ENCODE results near the gene NDUFA7.
"Not testable (repeated sequence)": the region's sequence is repeated elsewhere in the genome, so short reads cannot be mapped to it uniquely, and the experiment has no call there.

Gene NDUFA7

DNA sequence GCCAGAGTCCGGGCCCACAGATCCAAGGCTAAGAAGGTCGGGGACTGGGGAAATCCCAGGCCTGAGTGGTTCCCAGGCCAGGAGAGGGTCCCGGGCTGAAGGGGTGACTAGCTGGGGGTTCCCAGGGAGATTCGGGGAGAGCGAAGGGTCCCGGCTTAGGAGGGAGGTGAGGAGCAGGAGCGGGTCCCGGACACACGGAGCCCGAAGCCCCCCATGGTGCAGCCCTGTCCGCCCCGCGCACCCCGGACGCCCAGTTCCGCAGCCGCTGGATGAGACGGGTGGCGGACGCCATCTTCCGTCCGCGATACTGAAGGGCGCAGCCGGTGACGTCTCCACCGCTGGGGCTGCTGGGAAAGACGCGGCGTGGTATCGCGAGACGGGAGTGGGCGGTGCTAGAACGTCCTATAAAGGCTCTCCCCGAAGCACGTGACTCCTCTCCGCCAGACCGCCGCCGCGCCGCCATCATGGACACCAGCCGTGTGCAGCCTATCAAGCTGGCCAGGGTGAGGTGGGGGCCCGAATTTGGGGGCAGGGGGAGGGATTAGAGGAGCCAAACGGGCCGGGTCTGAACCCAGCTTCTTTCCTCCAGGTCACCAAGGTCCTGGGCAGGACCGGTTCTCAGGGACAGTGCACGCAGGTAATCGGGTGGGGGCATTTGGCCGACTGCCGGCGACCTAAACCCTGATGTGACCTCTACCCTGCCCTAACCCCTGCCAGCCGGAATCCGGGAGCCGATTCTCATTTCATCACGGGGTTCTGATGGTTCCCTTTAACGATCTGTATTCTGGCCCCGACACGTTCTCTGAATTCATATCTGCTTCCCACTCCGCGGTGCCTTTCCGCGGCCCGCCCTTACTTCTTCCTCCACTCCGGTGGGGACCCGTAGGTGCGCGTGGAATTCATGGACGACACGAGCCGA is at the start of gene NDUFA7, which contains the start of gene RPS28:
Gene NDUFA7, minus strand, starts transcription at position 309 of the 919 bp plus-strand sequence. Its CDS starts 17 bp downstream, at position 292.
Gene RPS28, plus strand, starts transcription at position 430 of the 919 bp plus-strand sequence. Its CDS starts 35 bp downstream, at position 465.
- peak; percentile 97 to 98 for DNase-seq

GRCh38 chr19:8370176-8371010 is 49.2 kb upstream of the NDUFA7 start:
- no peak for DNase-seq

DNA sequence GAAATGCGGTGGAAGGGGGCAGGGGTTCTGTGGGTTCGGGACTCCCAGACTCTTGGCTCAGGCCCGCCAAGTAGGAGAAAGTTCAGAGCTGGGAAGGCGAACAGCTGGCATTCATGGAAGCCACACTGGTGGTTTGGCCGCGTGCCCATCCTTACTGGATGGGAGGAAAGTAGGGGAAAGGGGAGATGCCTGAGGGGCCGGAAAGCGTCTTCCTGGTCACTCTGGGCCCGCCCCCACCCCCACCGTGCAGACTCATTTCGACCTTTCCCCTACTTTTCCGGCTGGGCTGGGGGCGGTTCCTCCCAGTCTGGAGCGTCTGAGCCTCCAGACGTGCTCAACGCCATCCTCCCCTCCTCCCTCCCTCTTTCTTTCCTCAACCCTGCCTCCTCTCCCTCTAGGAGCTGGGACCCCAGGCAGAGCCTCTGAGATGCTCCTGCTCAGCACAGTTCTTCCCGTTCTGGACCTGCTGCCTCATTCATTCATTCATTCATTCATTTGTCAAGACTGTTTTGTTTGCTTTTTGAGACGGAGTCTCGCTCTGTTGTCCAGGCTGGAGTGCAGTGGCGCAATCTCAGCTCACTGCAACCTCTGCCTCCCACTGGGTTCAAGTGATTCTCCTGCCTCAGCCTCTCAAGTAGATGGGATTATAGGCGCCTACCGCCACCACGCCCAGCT is 46.3 kb upstream of the NDUFA7 start:
- no peak for DNase-seq

- DNase-seq = no peak
Observed at GRCh38 chr19:8366961-8367326, 45.8 kb upstream of the NDUFA7 start.

- no peak for DNase-seq
Observed at GRCh38 chr19:8366121-8366581, 45.0 kb upstream of the NDUFA7 start.

GRCh38 chr19:8363803-8364771 is 42.9 kb upstream of the NDUFA7 start, which contains the start of gene ANGPTL4:
Gene ANGPTL4 (plus strand): TSS chr19:8364155. CDS start chr19:8364322, 167 bp downstream.
- DNase-seq = peak; percentile 82 to 86

DNA sequence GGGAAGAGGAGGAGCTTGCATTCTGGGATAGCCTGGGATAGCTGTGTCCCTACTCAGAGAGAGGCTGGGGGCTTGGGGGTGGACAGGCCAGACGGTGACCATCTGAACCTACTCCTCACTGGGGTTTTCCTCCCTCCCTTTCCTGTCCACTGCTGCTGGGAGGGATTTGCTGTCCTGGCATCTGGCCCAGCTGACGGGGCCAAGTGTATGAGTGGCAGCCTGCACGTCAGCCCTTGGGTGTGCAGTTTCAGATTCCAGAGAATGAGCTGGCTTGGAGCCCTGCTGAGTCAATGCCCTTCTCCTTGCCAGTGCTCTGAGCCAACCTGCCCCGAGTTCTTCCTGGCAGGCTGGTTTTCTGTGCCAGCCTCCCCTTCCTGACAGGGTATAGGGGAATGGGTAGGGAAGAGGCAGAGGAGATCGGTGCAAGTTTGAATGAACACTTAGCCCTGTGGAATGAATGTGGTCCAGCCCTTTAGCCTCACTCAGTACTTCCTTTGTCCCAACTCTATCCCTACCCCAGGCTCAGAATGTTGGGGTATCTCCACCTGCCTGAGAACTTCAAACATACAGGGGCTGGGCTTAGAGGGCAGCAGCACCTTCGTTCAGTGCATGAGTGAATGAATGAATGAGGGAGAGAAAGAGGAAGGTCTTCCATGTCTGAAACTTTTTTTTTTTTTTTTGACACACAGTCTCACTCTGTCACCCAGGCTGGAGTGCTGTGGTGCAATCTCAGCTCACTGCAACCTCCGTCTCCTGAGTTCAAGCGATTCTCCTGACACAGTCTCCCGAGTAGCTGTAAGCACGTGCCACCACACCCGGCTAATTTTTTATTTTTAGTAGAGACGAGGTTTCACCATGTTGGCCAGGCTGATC is 41.0 kb upstream of the NDUFA7 start:
- DNase-seq = peak; percentile 52 to 64

- no peak for DNase-seq
Observed at GRCh38 chr19:8360196-8360595, 39.0 kb upstream of the NDUFA7 start.

GRCh38 chr19:8358948-8359347 is 37.8 kb upstream of the NDUFA7 start:
- no peak for DNase-seq

DNA sequence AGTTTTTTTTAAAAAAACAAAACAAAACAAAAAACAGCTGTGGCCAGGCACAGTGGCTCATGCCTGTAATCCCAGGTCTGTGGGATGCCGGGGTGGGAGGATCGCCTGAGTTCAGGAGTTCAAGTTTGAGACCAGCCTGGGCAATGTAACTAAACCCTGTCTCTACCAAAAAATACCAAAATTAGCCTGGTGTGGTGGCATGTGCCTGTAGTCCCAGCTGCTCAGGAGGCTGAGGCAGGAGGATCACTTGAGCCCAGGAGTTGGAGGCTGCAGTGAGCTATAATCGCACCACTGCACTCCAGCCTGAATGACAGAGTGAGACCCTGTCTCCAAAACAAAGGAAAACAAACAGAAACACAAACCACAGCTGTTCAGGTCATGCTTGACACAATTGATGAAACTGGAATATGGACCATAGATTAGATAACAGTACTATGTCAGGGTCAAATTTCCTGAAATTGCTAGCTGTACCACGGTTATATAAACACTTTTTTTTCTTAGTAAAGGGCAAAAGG is 35.9 kb upstream of the NDUFA7 start:
- no peak for DNase-seq

DNA sequence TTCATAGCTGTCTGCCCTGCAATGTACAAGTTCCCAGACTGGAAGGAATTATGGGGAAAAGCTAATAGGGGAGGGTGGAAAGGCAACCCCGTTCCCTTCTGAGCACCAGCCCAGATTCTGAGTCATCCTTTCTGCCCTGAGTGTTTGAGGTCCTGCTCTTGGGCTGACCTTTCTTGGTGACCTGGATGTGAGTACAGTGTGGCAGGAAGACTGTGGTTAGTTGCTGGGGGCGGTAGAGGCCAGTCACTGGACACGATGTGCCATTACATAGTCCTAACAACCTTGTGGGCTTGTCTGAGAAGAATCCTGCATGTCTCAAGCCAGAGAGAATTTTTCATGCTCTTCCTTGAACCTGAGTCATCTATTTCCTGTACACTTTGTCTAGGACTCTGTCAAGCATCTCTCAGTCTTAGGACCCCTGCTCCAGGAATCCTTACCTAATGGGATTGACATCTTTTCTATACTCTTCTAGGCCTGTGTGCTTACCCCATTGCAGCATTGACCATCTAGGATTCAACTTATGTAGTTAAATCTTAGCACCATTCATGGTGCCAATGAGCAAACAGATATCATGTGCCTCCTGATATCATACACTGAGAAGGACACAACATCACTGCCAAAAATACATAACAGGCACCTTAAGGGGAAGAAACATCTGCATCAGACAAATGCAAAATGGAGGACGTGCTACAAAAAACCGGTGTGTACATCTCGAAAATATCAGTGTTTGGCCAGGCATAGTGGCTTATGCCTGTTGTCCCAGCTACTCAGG is 34.6 kb upstream of the NDUFA7 start:
- DNase-seq = no peak

- DNase-seq = not testable (repeated sequence)
Observed at GRCh38 chr19:8352845-8353244, 31.7 kb upstream of the NDUFA7 start.

GRCh38 chr19:8352134-8352827 is 31.1 kb upstream of the NDUFA7 start:
- no peak for DNase-seq

DNA sequence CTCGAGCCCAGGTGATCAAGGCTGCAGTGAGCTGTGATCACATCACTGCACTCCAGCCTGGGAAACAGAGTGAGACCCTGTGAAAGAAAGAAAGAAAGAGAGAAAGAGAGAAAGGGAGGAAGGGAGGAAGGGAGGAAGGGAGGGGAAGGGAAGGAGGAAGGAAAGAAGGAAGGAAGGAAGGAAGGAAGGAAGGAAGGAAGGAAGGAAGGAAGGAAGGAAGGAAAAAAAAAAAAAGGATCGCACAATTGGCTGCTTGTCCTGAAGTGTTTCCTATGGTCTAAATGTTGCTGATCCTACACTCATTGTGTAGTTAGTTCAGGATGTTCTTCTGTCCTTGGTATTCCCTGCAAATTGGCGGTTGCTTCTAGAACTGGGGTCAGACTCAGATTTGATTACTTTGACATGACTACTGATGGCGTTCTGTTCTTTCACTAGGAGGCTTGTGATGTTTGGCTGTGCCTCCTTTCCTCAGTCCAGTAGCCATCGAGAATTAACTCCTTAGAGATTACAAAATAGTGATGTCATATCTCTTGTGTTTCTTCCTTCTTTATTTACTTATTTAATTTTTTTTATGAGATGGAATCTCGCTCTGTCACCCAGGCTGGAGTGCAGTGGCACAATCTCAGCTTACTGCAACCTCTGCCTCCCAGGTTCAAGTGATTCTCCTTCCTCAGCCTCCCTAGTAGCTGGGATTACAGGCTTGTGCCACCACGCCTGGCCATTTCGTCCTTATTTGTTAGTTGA is 28.6 kb upstream of the NDUFA7 start:
- not testable (repeated sequence) for DNase-seq

- DNase-seq = no peak
Observed at GRCh38 chr19:8343483-8343844, 22.3 kb upstream of the NDUFA7 start.

GRCh38 chr19:8342684-8343482 is 21.7 kb upstream of the NDUFA7 start, which contains the start of gene KANK3:
Gene KANK3 (minus strand): TSS chr19:8343262. CDS start chr19:8337828, 5,434 bp downstream.
- peak; percentile 95 to 96 for DNase-seq

- DNase-seq = no peak
Observed at GRCh38 chr19:8342316-8342683, 21.1 kb upstream of the NDUFA7 start.
